Loucy (cell line): ENCODE results near the gene LRRC1.

Experiments used
- CTCF ChIP-seq: fragments of 200-600 bp; sonication (generic); conservative IDR thresholded peaks from 2 replicates; pipeline ENCODE4 v1.5.1; 2014; ENCODE audit warnings: mild to moderate bottlenecking, antibody characterized with exemption, low read length
- EZH2phosphoT487 ChIP-seq: fragments of 200-600 bp; IDR thresholded peaks from 2 replicates; pipeline ENCODE4 v1.6.1; 2018; ENCODE audit warnings: antibody characterized with exemption, mild to moderate bottlenecking, moderate library complexity, borderline replicate concordance

GRCh38 chr6:53924821-53925422 is 130.1 kb downstream of the LRRC1 start:
- TF ChIP-seq CTCF (no peak), EZH2phosphoT487 (no peak)
